Right hindlimb (tissue), 1 donor: ENCODE measurements around the gene ADIPOR2.

Experiments
- DNase-seq: peaks from one replicate; pipeline ENCODE4 v3.0.0-alpha.2; 2018

ADIPOR2 gene

GRCh38 chr12:1777798-1778197, 86.9 kb downstream of the ADIPOR2 start:
- DNase-seq, result no peak

- DNase-seq, result no peak
Observed at GRCh38 chr12:1778911-1779310, 88.0 kb downstream of the ADIPOR2 start.

DNA sequence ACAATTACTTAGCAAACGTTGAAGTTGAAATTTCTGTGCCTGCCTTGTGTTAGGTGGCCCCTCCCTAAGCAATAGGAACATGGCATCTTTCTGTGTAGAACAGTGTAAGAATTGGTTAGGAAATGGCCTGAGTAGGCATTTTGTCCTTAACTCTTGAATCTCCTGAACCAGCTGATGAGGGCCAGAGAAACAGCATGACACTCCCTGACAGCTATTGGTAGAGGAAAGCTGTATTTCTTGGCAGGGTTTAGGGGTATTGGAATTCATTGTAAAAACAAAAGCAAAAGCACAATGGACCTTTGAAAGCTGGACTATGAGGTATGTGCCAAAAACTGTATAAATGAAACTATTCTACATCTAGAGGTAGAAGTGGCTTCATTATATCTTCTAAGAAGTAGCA, 88.9 kb downstream of the ADIPOR2 start:
- DNase-seq, result no peak

GRCh38 chr12:1781772-1782171, 90.9 kb downstream of the ADIPOR2 start:
- no peak for DNase-seq

DNA sequence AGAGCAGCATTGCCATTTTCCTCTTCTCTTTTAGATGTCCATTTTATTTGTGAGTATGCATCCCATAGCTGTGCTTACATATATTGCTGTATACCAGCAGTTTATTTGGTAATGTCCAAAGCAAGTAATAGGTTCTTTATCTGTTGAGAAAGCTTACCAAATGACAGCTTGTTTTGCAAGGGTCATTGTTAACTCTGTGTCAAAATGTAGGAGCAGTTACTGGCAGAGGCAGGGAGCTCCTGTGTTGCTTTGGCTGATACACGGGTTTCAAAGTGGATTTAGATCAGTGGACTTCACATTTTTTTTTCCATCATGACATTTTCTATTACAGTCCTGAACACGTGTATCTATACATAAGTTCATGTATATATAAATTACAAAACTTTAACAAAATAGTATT, 91.3 kb downstream of the ADIPOR2 start:
- no peak for DNase-seq

- DNase-seq, result no peak
Observed at GRCh38 chr12:1787714-1788113, 96.8 kb downstream of the ADIPOR2 start.

- DNase-seq, result no peak
Observed at GRCh38 chr12:1790444-1790843, 99.6 kb downstream of the ADIPOR2 start.

DNA sequence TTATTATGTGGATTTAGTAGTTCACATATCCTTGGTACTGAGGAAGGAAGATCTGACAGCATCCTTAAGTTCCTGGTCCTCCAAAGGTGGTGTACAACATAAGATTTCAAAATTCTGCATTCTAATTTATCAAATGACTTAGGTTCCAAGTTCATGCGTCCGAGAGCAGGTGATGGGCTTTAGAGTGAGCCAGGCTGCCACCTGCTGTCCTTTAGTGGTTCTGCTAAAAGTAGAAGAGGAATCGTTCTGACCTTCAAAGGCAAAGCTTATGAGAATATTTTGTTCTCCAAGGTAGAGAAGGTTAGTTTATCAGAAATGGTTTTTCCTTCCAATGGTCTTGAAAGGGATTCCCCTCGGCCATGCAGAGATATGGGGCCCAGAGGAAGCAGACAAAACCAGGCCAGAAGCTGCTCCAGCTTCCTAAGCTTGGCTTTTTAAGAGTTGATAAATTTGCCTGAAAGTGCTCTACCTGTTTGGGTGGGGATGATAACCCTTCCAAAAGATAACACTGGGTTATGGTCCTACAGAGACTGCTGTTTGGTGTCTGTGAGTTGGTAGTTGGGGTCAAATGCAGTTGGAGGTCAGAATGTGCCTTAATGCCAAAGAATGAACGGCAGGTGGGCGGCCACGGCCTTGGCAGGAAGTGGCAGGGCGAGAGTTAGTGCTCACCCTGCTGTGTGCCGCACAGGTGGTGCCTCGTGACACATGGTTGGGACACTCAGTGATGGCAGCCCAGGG, 100.4 kb downstream of the ADIPOR2 start:
- peak; percentile 63 for DNase-seq

DNA sequence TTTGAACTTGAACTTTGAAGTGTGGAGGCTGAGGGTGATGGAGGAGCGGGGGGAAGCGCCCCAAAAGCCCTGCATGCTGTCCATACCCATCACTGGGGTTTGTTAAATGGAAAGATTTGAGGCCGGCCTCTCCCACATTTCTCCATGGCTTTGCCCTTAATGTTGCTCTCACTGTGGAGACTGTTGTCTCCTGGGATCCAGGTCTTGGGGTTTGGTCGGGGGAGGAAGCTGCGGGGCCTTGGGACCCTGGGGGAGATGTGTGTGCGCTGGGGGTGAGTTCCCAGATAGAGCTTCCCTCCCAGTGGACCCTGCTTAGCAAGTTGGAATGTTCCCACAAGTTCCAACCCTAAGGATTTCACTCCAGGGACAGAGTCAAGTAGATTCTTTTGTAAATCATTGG, 101.5 kb downstream of the ADIPOR2 start:
- DNase-seq, result no peak

DNA sequence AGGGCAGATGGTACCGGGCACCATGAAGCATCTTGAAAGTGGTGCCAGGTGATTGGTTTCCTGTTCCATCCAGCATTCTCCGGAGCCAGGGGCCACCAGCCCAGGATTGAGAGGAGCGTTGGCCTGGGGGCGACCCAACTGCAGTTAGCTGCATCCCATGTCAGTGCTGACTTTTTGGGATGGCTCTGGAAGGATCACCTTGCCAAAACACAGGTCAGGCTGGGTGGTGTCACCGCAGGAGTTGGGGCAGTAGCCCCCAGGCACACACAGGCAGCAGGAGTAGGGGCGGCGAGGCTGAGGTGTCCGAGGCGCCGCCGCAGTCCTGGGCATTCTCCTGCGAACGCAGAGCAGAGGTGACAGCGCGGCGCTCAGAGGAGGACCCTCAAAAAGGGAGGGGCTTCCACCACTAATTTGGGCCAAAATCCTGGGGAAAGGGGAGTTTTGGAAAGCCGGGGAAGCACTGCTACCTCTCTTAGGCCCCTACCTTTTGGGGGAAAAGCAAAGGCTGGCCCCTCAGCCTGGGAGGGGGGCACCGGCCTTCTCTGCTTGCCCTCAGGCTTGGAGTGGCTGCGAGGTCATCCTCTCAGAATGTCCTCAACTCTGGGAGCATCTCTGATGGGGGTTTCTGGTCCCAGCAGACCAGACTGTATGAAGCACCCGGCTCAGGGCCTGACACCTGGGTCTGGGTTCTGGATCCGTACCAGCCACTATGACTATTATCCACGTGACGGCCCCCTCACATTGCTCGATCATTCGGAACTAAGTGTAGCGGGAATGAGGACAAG, 102.7 kb downstream of the ADIPOR2 start:
- no peak for DNase-seq

GRCh38 chr12:1794440-1795090, 103.7 kb downstream of the ADIPOR2 start:
- DNase-seq, result no peak

DNA sequence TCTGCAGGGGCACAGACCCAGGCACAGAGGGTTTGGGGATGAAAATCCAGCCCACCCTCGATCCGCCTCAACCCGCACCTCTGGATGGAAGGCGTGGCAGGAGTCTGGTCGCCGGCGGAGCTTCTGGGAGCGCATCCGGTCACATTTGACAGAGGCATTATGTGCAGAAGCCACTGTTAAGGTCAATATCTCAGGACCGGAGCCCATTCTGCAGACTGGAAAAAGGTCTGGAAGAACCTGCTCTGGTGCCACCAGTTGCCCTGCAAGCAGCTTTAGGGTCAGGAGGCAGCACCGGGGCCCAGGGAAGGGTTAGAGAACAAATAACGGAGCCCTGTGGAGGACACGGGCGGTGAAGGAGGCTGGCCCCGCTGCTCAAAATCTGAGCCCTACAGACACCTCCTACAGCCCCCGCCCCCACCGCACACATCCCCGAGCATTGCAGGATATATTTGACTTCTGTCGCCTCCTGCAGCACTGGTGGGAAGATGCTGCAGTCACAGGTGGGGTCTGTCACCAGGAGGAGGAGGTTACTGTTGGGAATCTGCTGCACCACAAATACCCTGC, 104.4 kb downstream of the ADIPOR2 start:
- no peak for DNase-seq

- peak; percentile 94 for DNase-seq
Observed at GRCh38 chr12:1795785-1796514, 105.1 kb downstream of the ADIPOR2 start.

DNA sequence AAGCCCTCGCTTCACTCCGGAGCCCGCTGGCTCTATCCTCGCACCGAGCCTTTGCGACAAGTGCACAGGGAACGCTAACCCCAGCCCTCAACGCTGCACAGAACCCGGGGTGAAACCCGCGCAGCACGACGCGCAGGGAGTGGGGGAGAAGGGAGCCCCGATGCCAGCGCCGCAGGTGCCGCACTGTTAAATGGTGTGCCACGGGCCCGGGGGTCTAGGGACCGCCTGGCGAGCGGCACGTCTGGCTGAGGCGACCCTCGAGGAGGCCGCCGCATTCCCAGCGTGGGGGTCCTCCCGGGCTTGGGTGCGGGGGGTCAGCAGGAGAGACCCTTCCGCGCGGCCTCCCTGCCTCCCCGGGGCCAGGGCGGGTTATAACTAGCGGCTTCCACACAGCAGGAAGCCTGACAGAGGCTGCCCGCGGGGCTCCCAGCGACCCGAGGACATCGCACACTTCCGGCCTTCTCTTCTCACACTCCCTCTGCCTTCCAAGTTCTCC, 105.7 kb downstream of the ADIPOR2 start:
- DNase-seq, result no peak

GRCh38 chr12:1797011-1797901, 106.4 kb downstream of the ADIPOR2 start:
- DNase-seq, result peak; percentile 54

GRCh38 chr12:1797991-1798640, 107.2 kb downstream of the ADIPOR2 start:
- no peak for DNase-seq

DNA sequence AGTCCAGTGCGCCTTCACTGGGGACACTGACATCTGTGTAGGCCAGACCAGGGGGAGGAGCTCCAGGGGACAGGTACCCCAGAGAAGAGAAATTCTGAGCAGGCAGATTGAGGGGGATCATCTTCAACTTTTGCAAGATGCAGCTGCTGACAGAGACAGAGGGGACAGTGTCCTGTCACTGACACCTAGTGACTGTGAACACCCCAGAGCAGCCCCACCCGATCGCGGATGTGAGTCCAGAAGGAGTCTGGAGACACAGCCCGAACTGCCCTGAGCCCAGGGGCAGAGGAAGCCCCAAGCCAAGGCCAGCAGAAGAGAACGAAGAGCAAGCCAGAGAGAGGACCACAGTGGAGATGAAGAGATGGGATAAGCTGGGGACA, 107.8 kb downstream of the ADIPOR2 start:
- DNase-seq, result no peak

DNA sequence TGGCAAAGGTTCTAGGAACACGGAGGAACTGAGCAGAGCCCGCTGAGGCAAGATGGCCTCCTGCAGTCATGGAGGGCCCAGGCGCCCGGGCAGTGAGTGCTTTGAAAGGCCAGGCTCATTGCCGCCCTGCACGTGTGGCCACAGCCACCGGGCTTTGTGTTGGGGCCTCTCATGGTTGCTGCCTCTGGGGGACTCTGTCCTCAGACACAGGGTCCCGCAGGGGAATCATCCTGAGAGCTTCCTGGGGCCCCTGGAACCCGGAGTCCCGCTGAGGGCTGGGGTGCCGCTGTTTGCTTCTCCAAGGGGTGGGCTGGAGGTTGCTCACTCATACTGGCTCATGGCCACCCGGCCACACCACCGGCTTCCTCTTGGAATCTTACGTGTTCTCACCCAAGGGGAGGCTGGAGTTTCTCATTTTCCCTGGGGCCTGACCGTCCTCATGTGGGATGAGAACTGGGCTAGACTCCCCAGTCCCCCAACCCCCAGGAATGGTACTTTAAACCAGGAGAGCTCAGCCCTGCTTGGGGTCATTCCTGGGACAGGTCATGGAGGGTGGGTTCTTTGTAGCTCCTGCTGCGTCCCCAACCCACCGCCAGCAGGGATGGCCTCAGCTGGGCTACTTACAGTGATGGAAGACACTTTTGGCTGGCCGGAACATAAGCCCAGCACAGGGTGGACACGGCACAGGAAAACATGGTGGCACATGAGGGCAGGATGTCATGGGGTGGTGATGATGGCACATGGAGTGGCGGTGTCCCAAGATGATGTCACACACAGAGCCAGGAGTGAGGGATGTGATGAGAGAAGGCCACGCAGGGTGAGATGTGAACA, 108.4 kb downstream of the ADIPOR2 start:
- no peak for DNase-seq

DNA sequence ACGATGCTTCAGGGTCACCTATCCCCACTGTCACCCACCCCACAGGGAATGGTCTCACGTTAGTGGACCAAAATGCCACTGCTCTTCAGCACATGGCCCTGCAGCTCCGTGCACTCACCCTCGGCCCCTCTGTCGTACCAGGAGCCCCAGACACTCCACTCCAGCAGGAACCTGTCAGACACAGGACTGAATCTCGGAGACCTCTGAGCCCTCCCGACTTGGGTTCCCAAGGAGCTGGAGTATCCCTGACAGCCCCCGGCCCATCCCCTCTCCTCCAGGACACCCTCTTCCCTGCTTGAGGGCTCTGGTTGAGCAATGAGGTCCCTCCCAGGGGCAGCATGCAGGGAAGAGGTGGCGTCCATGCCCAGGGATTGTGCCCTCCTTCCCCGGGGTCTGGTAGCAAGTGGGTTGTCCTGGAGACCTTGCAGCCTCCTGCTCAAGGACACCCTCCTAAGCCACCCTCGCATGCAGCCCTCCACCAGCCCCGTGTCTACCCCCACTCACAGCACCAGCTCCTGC, 109.1 kb downstream of the ADIPOR2 start:
- DNase-seq, result no peak
